Right atrium auricular region (tissue), 2 donors: ENCODE data around the gene CST11. TPM values are rescaled to one million over a fixed set of nuclear protein-coding genes. Genes with fewer than 3 reads are reported as not detected.
A peak's percentile ranks its signal among the peaks of the same experiment; 100 is the strongest.

Source experiments
- DNase-seq: peaks from one replicate; pipeline ENCODE4 v3.0.0-alpha.2; 2019; ENCODE audit warnings: low spot score
- H3K27ac ChIP-seq, 2 donors: fragments of 200-600 bp; sonication (generic); 1 replicate in 1 of 2; 2 replicates in 1 of 2; pipeline ENCODE4 v1.5.1; 2016 to 2019
- H3K27me3 ChIP-seq, 2 donors: fragments of 200-600 bp; sonication (generic); one replicate each; pipeline versions ENCODE4 v1.5.1 to v1.6.0; 2017 to 2019
- H3K36me3 ChIP-seq: fragments of 200-600 bp; sonication (generic); one replicate; pipeline ENCODE4 v1.5.1; 2016
- H3K4me1 ChIP-seq, 2 donors: fragments of 200-600 bp; sonication (generic); one replicate each; pipeline versions ENCODE4 v1.5.1 to v1.6.0; 2017 to 2019
- H3K4me3 ChIP-seq, 2 donors: fragments of 200-600 bp; sonication (generic); 1 replicate in 1 of 2; 2 replicates in 1 of 2; pipeline ENCODE4 v1.5.1; 2017 to 2019; ENCODE audit warnings: mild to moderate bottlenecking in 1 of 2, moderate library complexity in 1 of 2
- H3K9me3 ChIP-seq, 2 donors: fragments of 200-600 bp; sonication (generic); one replicate each; pipeline ENCODE4 v1.5.1; 2019
- CTCF ChIP-seq, 2 donors: fragments of 200-600 bp; sonication (generic); IDR thresholded peaks; one replicate each; pipeline ENCODE4 v1.5.1; 2019; ENCODE audit warnings: antibody characterized with exemption in 2 of 2
- total RNA-seq, 2 donors: library from RNA; depleted of rRNA; stranded (reverse); fragments of >200 nt; gene quantifications; one replicate each; pipeline ENCODE4 v1.1.0, GENCODE V29; 2016

The CST11 gene
- total RNA-seq, 2 donors from 2014 or later = not detected

DNA sequence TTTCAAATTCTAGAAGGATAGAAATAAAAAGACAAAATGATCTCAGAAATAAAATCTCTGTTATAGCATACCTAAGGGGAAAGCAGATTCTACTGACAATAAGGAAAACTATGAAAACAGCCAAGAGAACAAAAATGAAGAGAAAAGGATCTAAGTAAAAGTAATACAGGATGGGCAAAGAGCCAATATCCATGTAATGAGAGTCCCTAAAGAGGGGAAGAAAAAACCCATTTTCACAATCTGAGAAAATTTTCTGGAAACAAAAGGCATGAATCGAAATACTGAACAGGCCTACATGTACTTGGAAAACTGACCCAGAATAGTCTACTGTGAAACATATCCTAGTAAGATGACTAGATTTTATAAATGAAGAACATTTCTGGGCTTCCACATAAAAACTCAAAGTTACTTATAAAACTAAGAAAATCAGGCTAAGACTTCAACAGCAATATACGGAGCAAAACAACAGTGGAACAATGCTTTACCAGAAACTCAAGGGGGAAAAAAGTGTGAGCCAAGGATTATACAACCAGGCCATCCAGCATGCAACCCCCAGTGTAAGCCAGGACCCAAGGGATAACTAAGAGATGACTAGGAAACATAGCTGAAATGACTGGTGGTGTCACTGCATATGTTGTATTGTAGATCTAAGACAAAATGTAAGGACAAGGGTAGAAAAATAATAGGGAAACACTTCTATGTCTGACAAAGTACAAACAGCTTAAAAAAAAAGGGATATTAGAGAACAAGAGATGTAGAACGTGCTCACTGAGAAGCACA, 41.6 kb downstream of the CST11 start:
- DNase-seq = no peak
- Histone ChIP-seq H3K4me1 (peaks cover 0 to 20% of the 10 kb centered on the region in 2 donors), H3K27ac (peak overlapping the region in 1 of 2 donors; percentile 11), H3K9me3 (no peaks in the 10 kb centered on the region), H3K36me3 (no peaks in the 10 kb centered on the region), H3K4me3 (no peak overlapping the region), H3K27me3 (no peaks in the 10 kb centered on the region)
- no peak for TF ChIP-seq CTCF (IDR thresholded peaks at IDR 0.05)

GRCh38 chr20:23409800-23410199, 42.9 kb downstream of the CST11 start:
- Histone ChIP-seq H3K9me3 (no peaks in the 10 kb centered on the region), H3K27ac (no peak overlapping the region), H3K4me3 (no peak overlapping the region), H3K4me1 (peaks cover 0 to 20% of the 10 kb centered on the region in 2 donors), H3K36me3 (no peaks in the 10 kb centered on the region), H3K27me3 (no peaks in the 10 kb centered on the region)
- TF ChIP-seq CTCF (IDR thresholded peaks at IDR 0.05) = no peak
- DNase-seq = no peak

GRCh38 chr20:23408957-23409356, 43.7 kb downstream of the CST11 start:
- no peaks in the 10 kb centered on the region for H3K27me3 ChIP-seq
- no peak for TF ChIP-seq CTCF (IDR thresholded peaks at IDR 0.05)
- no peak for DNase-seq
- H3K27ac ChIP-seq = no peak overlapping the region
- H3K4me1 ChIP-seq = peaks cover 0 to 28% of the 10 kb centered on the region in 2 donors
- no peak overlapping the region for H3K4me3 ChIP-seq
- no peaks in the 10 kb centered on the region for H3K9me3 ChIP-seq
- H3K36me3 ChIP-seq = no peaks in the 10 kb centered on the region

DNA sequence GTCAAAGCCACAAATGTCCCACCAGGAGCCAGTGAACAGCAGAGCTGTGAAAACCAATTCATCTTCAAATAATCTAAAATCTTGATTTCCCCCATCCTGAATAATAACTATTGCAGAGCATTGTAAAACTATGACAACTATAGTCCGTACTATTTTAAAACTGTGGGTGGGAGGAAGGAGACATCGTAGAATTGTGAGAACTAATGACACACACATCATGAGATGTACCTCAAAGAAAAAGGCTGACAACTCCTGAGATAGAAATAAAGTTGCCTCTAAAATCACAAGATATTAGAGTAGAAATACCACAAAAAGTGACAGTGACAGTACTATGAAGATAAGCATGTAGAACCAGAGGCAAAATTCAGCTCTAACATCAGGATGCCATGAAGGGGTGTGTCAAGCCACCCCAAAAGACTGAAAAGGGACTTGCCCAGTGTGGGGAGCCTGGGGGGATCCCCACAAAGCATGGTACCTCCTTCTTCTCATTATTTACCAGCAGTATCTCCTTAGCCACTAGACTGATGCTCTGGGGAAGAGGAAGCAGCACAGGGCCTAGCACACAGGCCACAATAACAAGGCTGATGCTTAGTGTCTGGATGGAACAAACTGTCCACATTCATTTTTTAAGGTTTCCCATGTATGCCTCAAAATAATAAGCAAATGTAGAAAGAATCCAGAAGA, 44.8 kb downstream of the CST11 start:
- H3K36me3 ChIP-seq = no peaks in the 10 kb centered on the region
- H3K9me3 ChIP-seq = no peaks in the 10 kb centered on the region
- H3K4me1 ChIP-seq = peaks cover 0 to 31% of the 10 kb centered on the region in 2 donors
- no peak for TF ChIP-seq CTCF (IDR thresholded peaks at IDR 0.05)
- H3K4me3 ChIP-seq = no peak overlapping the region
- no peaks in the 10 kb centered on the region for H3K27me3 ChIP-seq
- no peak for DNase-seq
- no peak overlapping the region for H3K27ac ChIP-seq

DNA sequence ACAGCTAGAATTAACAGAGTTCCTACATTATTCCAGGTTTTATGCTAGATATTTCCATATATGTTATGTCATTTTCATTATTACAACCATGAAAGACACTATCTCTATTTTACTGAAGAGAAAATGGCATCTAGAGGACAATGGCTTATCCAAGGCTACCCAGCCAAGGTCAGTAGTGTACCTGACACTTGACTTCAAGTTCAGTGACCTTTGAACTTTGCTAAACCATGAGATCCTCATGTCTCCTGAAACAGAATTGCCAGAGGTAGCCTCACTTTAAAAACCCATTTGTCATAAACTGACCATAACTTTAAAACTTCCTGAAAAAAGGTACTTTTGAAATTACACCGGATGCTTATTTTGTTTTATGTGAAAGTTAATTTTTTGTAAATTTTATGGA, 45.8 kb downstream of the CST11 start:
- TF ChIP-seq CTCF (IDR thresholded peaks at IDR 0.05) = no peak
- Histone ChIP-seq H3K27ac (no peak overlapping the region), H3K36me3 (no peaks in the 10 kb centered on the region), H3K4me1 (peaks cover 0 to 24% of the 10 kb centered on the region in 2 donors), H3K27me3 (no peaks in the 10 kb centered on the region), H3K9me3 (no peaks in the 10 kb centered on the region), H3K4me3 (no peak overlapping the region)
- no peak for DNase-seq
